PC-9 (cell line): ENCODE data around the gene PFDN6. TPM values are rescaled to one million over a fixed set of nuclear protein-coding genes. Genes with fewer than 3 reads are reported as not detected.

Source experiments
- BruUV-seq: library from RNA; stranded (reverse); fragments of 400-500 nt; replicated peaks from 2 replicates; lab custom pipeline; 2021; lab: Mats Ljungman, UMichigan
- CTCF ChIA-PET: fragments of 300-600 bp; sonication (Branson Sonifier 250); formaldehyde crosslinking; loops from one replicate; lab custom pipeline; 2022; ENCODE audit warnings: antibody characterized with exemption; lab: Charles Lee
- POLR2A ChIA-PET: fragments of 300-600 bp; sonication (Branson Sonifier 250); formaldehyde crosslinking; loops from one replicate; lab custom pipeline; 2022; ENCODE audit warnings: antibody characterized with exemption; ENCODE audit not compliant: unreplicated experiment; lab: Charles Lee
- DNase-seq, 2 experiments: peaks; one replicate each; pipeline versions ENCODE4 v3.0.0 to v3.0.0-alpha.2; 2015 to 2022; ENCODE audit warnings: mixed read lengths in 1 of 2
- H2AFZ ChIP-seq: fragments of 200-600 bp; sonication (generic); 2 replicates; pipeline ENCODE4 v1.8.1; 2017; ENCODE audit warnings: antibody characterized with exemption
- H3F3A ChIP-seq: fragments of 200-600 bp; sonication (generic); 2 replicates; pipeline ENCODE4 v1.8.1; 2017; ENCODE audit warnings: antibody characterized with exemption, mild to moderate bottlenecking, low read depth; ENCODE audit not compliant: insufficient read depth
- H3K27ac ChIP-seq: fragments of 200-600 bp; sonication (generic); 2 replicates; pipeline ENCODE4 v1.6.1; 2016; ENCODE audit warnings: mixed run types
- H3K27me3 ChIP-seq: fragments of 200-600 bp; sonication (generic); 2 replicates; pipeline ENCODE4 v1.6.1; 2016; ENCODE audit warnings: low read depth, mixed run types; ENCODE audit not compliant: insufficient read depth
- H3K36me3 ChIP-seq: fragments of 200-600 bp; sonication (generic); 2 replicates; pipeline ENCODE4 v1.6.1; 2016; ENCODE audit warnings: low read depth, mixed run types
- H3K4me1 ChIP-seq: fragments of 200-600 bp; sonication (generic); replicated peaks from 2 replicates; pipeline ENCODE4 v1.6.1; 2016; ENCODE audit warnings: mixed run types; ENCODE audit not compliant: insufficient read depth
- H3K4me2 ChIP-seq: fragments of 200-600 bp; sonication (generic); 2 replicates; pipeline ENCODE4 v1.6.1; 2017; ENCODE audit warnings: mixed run types
- H3K4me3 ChIP-seq: fragments of 200-600 bp; sonication (generic); 2 replicates; pipeline ENCODE4 v1.6.1; 2016; ENCODE audit warnings: mixed run types
- H3K79me2 ChIP-seq: fragments of 200-600 bp; sonication (generic); 2 replicates; pipeline ENCODE4 v1.6.1; 2017; ENCODE audit warnings: low read depth, mixed run types
- H3K9me2 ChIP-seq: fragments of 200-600 bp; sonication (generic); 2 replicates; pipeline ENCODE4 v1.8.1; 2017; ENCODE audit warnings: mild to moderate bottlenecking; ENCODE audit not compliant: insufficient read depth
- H3K9me3 ChIP-seq: fragments of 200-600 bp; sonication (generic); 2 replicates; pipeline ENCODE4 v1.8.1; 2016; ENCODE audit warnings: low read depth; ENCODE audit not compliant: insufficient read depth
- H4K20me1 ChIP-seq: fragments of 200-600 bp; sonication (generic); 2 replicates; pipeline ENCODE4 v1.8.1; 2017; ENCODE audit not compliant: insufficient read depth
- EZH2 ChIP-seq: fragments of 200-600 bp; sonication (generic); IDR thresholded peaks from 2 replicates; pipeline ENCODE4 v1.8.0; 2017; ENCODE audit warnings: antibody characterized with exemption, low read depth
- intact Hi-C: fragments of 100-400 bp; cut with micrococcal nuclease; formaldehyde crosslinking; loops from one replicate; pipeline ENCODE4 v1.10.0; 2022; ENCODE audit not compliant: unreplicated experiment
- total RNA-seq: library from RNA; stranded (reverse); gene quantifications from 2 replicates; pipeline ENCODE4 v1.2.3, GENCODE V29; 2021
- TF ChIP-seq, protein P1 (sequence below): fragments of 200-600 bp; sonication (generic); conservative IDR thresholded peaks from 2 replicates; pipeline ENCODE4 v1.6.1; 2017; ENCODE audit warnings: mixed run types, antibody characterized with exemption, mild to moderate bottlenecking, moderate library complexity

Gene PFDN6
- total RNA-seq, 1 experiment from 2014 or later = 57.2 TPM

DNA sequence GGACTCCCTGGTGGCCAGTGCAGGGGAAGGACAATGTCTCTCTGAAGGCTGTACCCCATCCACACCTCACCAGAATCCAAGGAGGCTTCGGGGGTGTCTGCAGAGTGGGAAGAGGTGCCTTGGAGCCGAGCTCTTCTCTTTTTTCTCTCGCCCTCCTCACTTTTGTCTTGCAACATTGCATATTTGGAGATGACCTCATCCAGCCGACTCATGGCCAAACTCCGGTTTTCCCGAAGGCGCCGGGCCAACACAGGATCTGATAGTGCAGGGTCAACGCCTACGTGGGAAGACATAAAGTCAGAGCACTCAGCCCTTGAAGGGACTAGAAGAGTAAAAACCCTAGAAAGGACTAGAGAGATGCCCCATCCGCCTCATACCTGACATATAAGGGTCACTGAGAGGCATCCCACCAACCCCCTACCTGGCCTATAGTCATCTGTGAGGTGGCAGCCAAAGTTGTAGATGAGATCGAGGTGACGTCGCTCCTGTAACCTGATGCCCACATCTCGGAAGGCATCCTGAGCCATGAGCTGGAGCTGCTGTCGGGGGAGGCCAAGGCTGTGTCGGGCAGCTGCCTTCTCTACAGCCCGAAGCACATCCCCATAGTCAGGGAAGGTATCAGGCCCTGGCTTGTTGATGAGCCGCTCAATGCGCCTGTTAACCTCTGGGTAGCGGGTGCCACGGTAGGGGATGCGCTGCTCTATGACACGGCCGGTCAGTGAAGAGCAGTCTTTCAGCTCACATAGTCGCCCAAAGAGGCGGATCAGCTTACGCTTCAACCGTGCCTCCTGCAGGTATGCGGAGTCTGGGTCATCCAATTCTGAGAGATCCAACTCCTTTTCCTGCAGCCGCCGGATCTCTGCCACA, 31.1 kb downstream of the PFDN6 start:
- Histone ChIP-seq H3K9me2 (no peaks in the 10 kb centered on the region), H3K4me3 (peak overlapping the region; percentile 19; the same call in 1 of the 2 replicates), H2AFZ (no peak overlapping the region), H3K79me2 (peaks cover 45% of the 10 kb centered on the region), H3K27me3 (no peaks in the 10 kb centered on the region), H3K4me2 (peak overlapping the region; percentile 97), H3K27ac (peak overlapping the region; percentile 48), H3K9me3 (no peaks in the 10 kb centered on the region), H3K36me3 (peaks cover 20% of the 10 kb centered on the region; the same call in 1 of the 2 replicates), H3F3A (peaks cover 55% of the 10 kb centered on the region), H3K4me1 (peaks cover 52% of the 10 kb centered on the region), H4K20me1 (no peaks in the 10 kb centered on the region)
- ChIA-PET CTCF (interaction anchor here (0.6 kb wide), 2 partner anchors 25 to 391 kb away, joined by 4 read pairs; partner anchors contain the start of gene UQCC2), POLR2A (no interaction called here)
- BruUV-seq = TSS peak; percentile 51
- intact Hi-C loops = no loop called here
- TF ChIP-seq, protein P1, sequence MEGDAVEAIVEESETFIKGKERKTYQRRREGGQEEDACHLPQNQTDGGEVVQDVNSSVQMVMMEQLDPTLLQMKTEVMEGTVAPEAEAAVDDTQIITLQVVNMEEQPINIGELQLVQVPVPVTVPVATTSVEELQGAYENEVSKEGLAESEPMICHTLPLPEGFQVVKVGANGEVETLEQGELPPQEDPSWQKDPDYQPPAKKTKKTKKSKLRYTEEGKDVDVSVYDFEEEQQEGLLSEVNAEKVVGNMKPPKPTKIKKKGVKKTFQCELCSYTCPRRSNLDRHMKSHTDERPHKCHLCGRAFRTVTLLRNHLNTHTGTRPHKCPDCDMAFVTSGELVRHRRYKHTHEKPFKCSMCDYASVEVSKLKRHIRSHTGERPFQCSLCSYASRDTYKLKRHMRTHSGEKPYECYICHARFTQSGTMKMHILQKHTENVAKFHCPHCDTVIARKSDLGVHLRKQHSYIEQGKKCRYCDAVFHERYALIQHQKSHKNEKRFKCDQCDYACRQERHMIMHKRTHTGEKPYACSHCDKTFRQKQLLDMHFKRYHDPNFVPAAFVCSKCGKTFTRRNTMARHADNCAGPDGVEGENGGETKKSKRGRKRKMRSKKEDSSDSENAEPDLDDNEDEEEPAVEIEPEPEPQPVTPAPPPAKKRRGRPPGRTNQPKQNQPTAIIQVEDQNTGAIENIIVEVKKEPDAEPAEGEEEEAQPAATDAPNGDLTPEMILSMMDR = no peak
- TF ChIP-seq EZH2 = no peak
- DNase-seq = peak; percentile 42 to 60

DNA sequence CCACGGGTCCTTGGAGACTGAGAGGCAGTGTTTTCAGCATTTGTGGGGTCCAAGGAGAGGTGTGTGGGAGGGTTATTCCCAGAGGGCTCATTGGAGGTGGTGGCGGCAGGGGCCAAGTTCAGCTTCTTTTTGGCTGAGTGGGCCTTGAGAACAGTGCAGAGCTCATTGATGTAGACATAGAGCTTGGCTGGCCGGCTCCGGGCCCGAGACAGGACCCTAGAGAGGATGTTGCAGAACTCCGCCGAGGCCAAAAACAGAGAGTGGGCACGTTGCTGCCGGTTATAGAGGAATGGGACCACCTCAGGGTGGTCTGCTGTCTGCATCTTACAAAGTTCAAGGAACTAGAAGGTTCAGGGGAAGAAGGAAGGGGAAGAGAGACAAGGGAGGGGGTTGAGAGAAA, 31.8 kb downstream of the PFDN6 start:
- Histone ChIP-seq H3K9me3 (no peaks in the 10 kb centered on the region), H3F3A (peaks cover 51% of the 10 kb centered on the region), H3K9me2 (no peaks in the 10 kb centered on the region), H3K4me3 (no peak overlapping the region; the same call in 1 of the 2 replicates), H3K4me1 (peaks cover 52% of the 10 kb centered on the region), H2AFZ (no peak overlapping the region), H3K79me2 (peaks cover 45% of the 10 kb centered on the region), H3K4me2 (peak overlapping the region; percentile 97), H3K27ac (peak overlapping the region; percentile 48; the same call in 1 of the 2 replicates), H4K20me1 (no peaks in the 10 kb centered on the region), H3K36me3 (peaks cover 20% of the 10 kb centered on the region; the same call in 1 of the 2 replicates), H3K27me3 (no peaks in the 10 kb centered on the region)
- intact Hi-C loops = no loop called here
- BruUV-seq = no TSS peak
- ChIA-PET CTCF (no interaction called here), POLR2A (no interaction called here)
- TF ChIP-seq, protein P1 = no peak
- no peak for TF ChIP-seq EZH2
- no peak for DNase-seq

DNA sequence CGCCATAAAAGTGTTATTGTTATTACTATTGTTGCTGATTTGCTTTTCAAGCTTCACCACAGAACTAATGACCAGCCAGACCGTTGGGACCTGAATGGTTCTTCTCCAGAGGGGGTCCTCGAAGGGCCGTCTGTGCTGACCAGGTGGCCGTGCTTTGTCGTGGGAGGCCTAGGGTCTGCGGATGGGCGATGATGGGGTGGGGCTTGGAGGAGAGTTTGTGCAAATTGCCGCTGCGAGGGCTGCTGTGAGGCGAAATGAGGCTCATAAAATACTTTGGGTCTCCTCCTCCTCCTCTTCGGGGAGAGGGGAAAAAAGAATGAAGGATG, 34.2 kb downstream of the PFDN6 start:
- H3F3A ChIP-seq = peaks cover 35% of the 10 kb centered on the region
- H3K79me2 ChIP-seq = peaks cover 37% of the 10 kb centered on the region
- no peak for DNase-seq
- peak overlapping the region; percentile 77 for H2AFZ ChIP-seq
- peaks cover 20% of the 10 kb centered on the region; the same call in 1 of the 2 replicates for H3K36me3 ChIP-seq
- H3K4me3 ChIP-seq = peak overlapping the region; percentile 63
- H3K4me1 ChIP-seq = peaks cover 43% of the 10 kb centered on the region
- H3K9me2 ChIP-seq = no peaks in the 10 kb centered on the region
- H3K9me3 ChIP-seq = no peaks in the 10 kb centered on the region
- ChIA-PET POLR2A (interaction anchor here (0.6 kb wide), 1 partner anchor 33 kb away, joined by 3 read pairs; no protein-coding TSS in a partner anchor), CTCF (interaction anchor here (0.6 kb wide), 1 partner anchor 310 kb away, joined by 3 read pairs; no protein-coding TSS in a partner anchor)
- intact Hi-C loops = loop anchor here (1.0 kb wide), 1 partner anchor 95 kb away; the partner anchor contains the start of gene CUTA
- H3K27me3 ChIP-seq = no peaks in the 10 kb centered on the region
- TF ChIP-seq, protein P1 = no peak
- no peak for TF ChIP-seq EZH2
- no peaks in the 10 kb centered on the region for H4K20me1 ChIP-seq
- H3K27ac ChIP-seq = peak overlapping the region; percentile 41
- BruUV-seq = no TSS peak
- peak overlapping the region; percentile 92 for H3K4me2 ChIP-seq
